Endothelial cell of umbilical vein (primary cell): ENCODE measurements around the gene PTPN3. TPM values are rescaled to one million over a fixed set of nuclear protein-coding genes. Genes with fewer than 3 reads are reported as not detected.

Experiments
- BruUV-seq: library from RNA; stranded (reverse); fragments of 400-500 nt; replicated peaks from 2 replicates; lab custom pipeline; 2021; lab: Mats Ljungman, UMichigan
- CTCF ChIA-PET: fragments of 300-600, 350-600 bp; sonication (Branson Sonifier 250); formaldehyde crosslinking; loops from one replicate; lab custom pipeline; 2021; ENCODE audit warnings: antibody characterized with exemption, inconsistent platforms; lab: Charles Lee
- POLR2A ChIA-PET: fragments of 300-600, 350-600 bp; sonication (Branson Sonifier 250); formaldehyde crosslinking; loops from one replicate; lab custom pipeline; 2021; ENCODE audit warnings: antibody characterized with exemption, inconsistent platforms; lab: Charles Lee
- DNase-seq: peaks from one replicate; pipeline ENCODE4 v3.0.0-alpha.2; 2011; ENCODE audit warnings: low read depth, low spot score
- FAIRE-seq: peaks from 2 replicates; lab custom pipeline; 2011; peaks lifted over from hg19 to GRCh38; lab: Jason Lieb, UNC
- H2AFZ ChIP-seq: 2 replicates; pipeline ENCODE4 v1.6.0; 2012; ENCODE audit warnings: low read depth, low read length, control low read depth, inconsistent platforms
- H3K27ac ChIP-seq: 2 replicates; pipeline ENCODE4 v1.5.1; 2011; ENCODE audit warnings: low read depth, mild to moderate bottlenecking, control low read depth, low read length, moderate library complexity; ENCODE audit not compliant: insufficient read depth
- H3K27me3 ChIP-seq, 2 experiments: 2 replicates each; pipeline versions ENCODE4 v1.6.0 to v1.6.1; 2011; ENCODE audit warnings: low read length in 2 of 2, mixed read lengths in 1 of 2; ENCODE audit not compliant: control insufficient read depth in 2 of 2, insufficient read depth in 2 of 2
- H3K36me3 ChIP-seq, 2 experiments: 2 replicates in 1 of 2; 3 replicates in 1 of 2; pipeline ENCODE4 v1.5.1; 2011; ENCODE audit warnings: low read length in 2 of 2, mild to moderate bottlenecking in 1 of 2, moderate library complexity in 1 of 2; ENCODE audit not compliant: control insufficient read depth in 2 of 2, insufficient read depth in 2 of 2; ENCODE audit errors: extremely low read depth in 1 of 2
- H3K4me1 ChIP-seq: 3 replicates; pipeline ENCODE4 v1.5.1; 2011; ENCODE audit warnings: mild to moderate bottlenecking, low read length; ENCODE audit not compliant: control insufficient read depth, insufficient read depth; ENCODE audit errors: extremely low read depth
- H3K4me2 ChIP-seq: 2 replicates; pipeline ENCODE4 v1.6.1; 2011; ENCODE audit warnings: low read length, control low read depth, mixed read lengths; ENCODE audit not compliant: insufficient read depth
- H3K4me3 ChIP-seq, 3 experiments: fragments of 200-600 bp in 1 of 3; sonication (generic), shearing (Covaris generic) in 1 of 3; replicated peaks in 1 of 3; 2 replicates each; pipeline ENCODE4 v1.5.1; 2011 to 2016; ENCODE audit warnings: control low read depth in 3 of 3, low read length in 3 of 3, mild to moderate bottlenecking in 2 of 3, inconsistent platforms in 1 of 3, low read depth in 1 of 3, moderate library complexity in 1 of 3; ENCODE audit not compliant: insufficient read depth in 1 of 3
- H3K79me2 ChIP-seq: 2 replicates; pipeline ENCODE4 v1.6.0; 2012; ENCODE audit warnings: low read length, inconsistent platforms; ENCODE audit not compliant: control insufficient read depth, insufficient read depth
- H3K9ac ChIP-seq: replicated peaks from 2 replicates; pipeline ENCODE3; 2011; ENCODE audit warnings: low read length, control low read depth; ENCODE audit not compliant: insufficient read depth; ENCODE audit errors: extremely low read depth
- H3K9me1 ChIP-seq: replicated peaks from 3 replicates; pipeline ENCODE4 v1.6.0; 2011; ENCODE audit warnings: mild to moderate bottlenecking, low read length; ENCODE audit not compliant: control insufficient read depth, insufficient read depth; ENCODE audit errors: extremely low read depth
- H3K9me3 ChIP-seq: replicated peaks from 2 replicates; pipeline ENCODE4 v1.5.1; 2012; ENCODE audit warnings: low read length, inconsistent platforms; ENCODE audit not compliant: control insufficient read depth, insufficient read depth
- H4K20me1 ChIP-seq: replicated peaks from 2 replicates; pipeline ENCODE3; 2011; ENCODE audit warnings: mild to moderate bottlenecking, low read length; ENCODE audit not compliant: control insufficient read depth, insufficient read depth; ENCODE audit errors: extremely low read depth
- CTCF ChIP-seq, 2 donors: IDR thresholded peaks; 1 replicate in 1 of 2; 2 replicates in 1 of 2; pipeline ENCODE4 v1.5.1; 2011; ENCODE audit warnings: low read length in 2 of 2, mild to moderate bottlenecking in 2 of 2, moderate library complexity in 2 of 2, control low read depth in 1 of 2, inconsistent platforms in 1 of 2, low read depth in 1 of 2; ENCODE audit not compliant: insufficient read depth in 1 of 2; ENCODE audit errors: extremely low read depth in 1 of 2
- EZH2 ChIP-seq: IDR thresholded peaks from 2 replicates; pipeline ENCODE4 v1.6.1; 2012; ENCODE audit warnings: borderline replicate concordance, low read depth, mild to moderate bottlenecking, moderate library complexity, low read length, inconsistent platforms; ENCODE audit not compliant: severe bottlenecking
- FOS ChIP-seq: IDR thresholded peaks from 2 replicates; pipeline ENCODE4 v1.6.1; 2011; ENCODE audit warnings: mild to moderate bottlenecking, low read length, moderate library complexity, borderline replicate concordance; ENCODE audit not compliant: insufficient read depth
- GATA2 ChIP-seq: IDR thresholded peaks from 2 replicates; pipeline ENCODE4 v1.7.0; 2011; ENCODE audit warnings: low read depth, mild to moderate bottlenecking, moderate library complexity, mixed read lengths, low read length; ENCODE audit not compliant: insufficient read length, insufficient read depth
- JUN ChIP-seq: IDR thresholded peaks from 2 replicates; pipeline ENCODE4 v1.6.1; 2011; ENCODE audit warnings: borderline replicate concordance, low read depth; ENCODE audit not compliant: insufficient read length, insufficient read depth
- MAX ChIP-seq: IDR thresholded peaks from 2 replicates; pipeline ENCODE4 v1.6.1; 2011; ENCODE audit not compliant: insufficient read depth, insufficient read length
- MYC ChIP-seq: IDR thresholded peaks from one replicate; pipeline ENCODE4 v1.6.1; 2011; ENCODE audit warnings: mild to moderate bottlenecking, low read depth, low read length
- POLR2A ChIP-seq: IDR thresholded peaks from 2 replicates; pipeline ENCODE4 v1.6.1; 2012; ENCODE audit warnings: low read depth, mild to moderate bottlenecking, control low read depth, low read length
- POLR2AphosphoS5 ChIP-seq: IDR thresholded peaks from 2 replicates; pipeline ENCODE4 v1.6.1; 2012; ENCODE audit warnings: low read depth, mild to moderate bottlenecking, control low read depth, low read length, moderate library complexity; ENCODE audit not compliant: insufficient read depth
- dilution Hi-C: fragments of 300-500 bp; cut with MboI; formaldehyde crosslinking; loops from one replicate; pipeline ENCODE4 v1.15.0; 2019; ENCODE audit warnings: low sequenced_read_pairs; ENCODE audit not compliant: extremely low pct_ligation_motif_present
- intact Hi-C: fragments of 100-400 bp; cut with micrococcal nuclease; formaldehyde crosslinking; loops from one replicate; pipeline ENCODE4 v1.10.0; 2022
- polyA plus RNA-seq, 4 experiments: library from polyadenylated mRNA; depleted of rRNA in 3 of 4; stranded (reverse) in 3 of 4; unstranded in 1 of 4; fragments of >200 nt; gene quantifications; 2 replicates each; pipeline versions ENCODE4 v1.2.1 to v1.2.3, GENCODE V29; 2011 to 2012; ENCODE audit warnings: missing spikeins in 1 of 4
- total RNA-seq: library from RNA; stranded (reverse); gene quantifications from 2 replicates; pipeline ENCODE4 v1.2.3, GENCODE V29; 2021

Gene PTPN3
- total and polyA plus RNA-seq, 2 donors (not counting 3 experiments of a cell fraction or from before 2014, with no cell fraction given): 0.01 TPM; not detected in 1

GRCh38 chr9:109469646-109470358, 28.3 kb downstream of the PTPN3 start:
- dilution Hi-C loops: no loop called here
- Histone ChIP-seq H3K36me3 (no peaks in the 10 kb centered on the region), H3K79me2 (no peaks in the 10 kb centered on the region), H3K27me3 (peaks cover 36 to 37% of the 10 kb centered on the region in 2 experiments), H3K9me3 (no peaks in the 10 kb centered on the region), H3K4me1 (no peaks in the 10 kb centered on the region), H3K4me2 (no peak overlapping the region), H3K9ac (no peak overlapping the region), H4K20me1 (no peaks in the 10 kb centered on the region), H3K4me3 (no peak overlapping the region), H3K9me1 (no peaks in the 10 kb centered on the region), H3K27ac (no peak overlapping the region), H2AFZ (no peak overlapping the region)
- intact Hi-C loops: loop anchor here (1.0 to 5.0 kb wide), 4 partner anchors 30 to 287 kb away; no protein-coding TSS in a partner anchor
- peak; percentile 77 for DNase-seq
- BruUV-seq: no TSS peak
- ChIA-PET CTCF (interaction anchor here (0.6 to 3.5 kb wide), 35 partner anchors 8 to 1687 kb away, joined by 3 to 81 read pairs (median 6); partner anchors contain the start of genes PTPN3 and TMEM245), POLR2A (no interaction called here)
- TF ChIP-seq MYC (no peak), CTCF (IDR thresholded peaks at IDR 0.05; ENCODE audit: extremely low read depth in 1 of 2, insufficient read depth in 1 of 2, low read depth in 1 of 2, low read length in 2 of 2) (peak; percentile 85 to 87), FOS (no peak)
- FAIRE-seq: peak; percentile 90

- Histone ChIP-seq H3K9ac (no peak overlapping the region), H3K9me3 (no peaks in the 10 kb centered on the region), H3K27me3 (peaks cover 35 to 40% of the 10 kb centered on the region in 2 experiments), H3K9me1 (no peaks in the 10 kb centered on the region), H2AFZ (no peak overlapping the region), H3K79me2 (no peaks in the 10 kb centered on the region), H3K36me3 (no peaks in the 10 kb centered on the region), H3K4me2 (no peak overlapping the region), H4K20me1 (no peaks in the 10 kb centered on the region), H3K27ac (no peak overlapping the region), H3K4me1 (no peaks in the 10 kb centered on the region), H3K4me3 (no peak overlapping the region)
- BruUV-seq: no TSS peak
- CTCF ChIA-PET: interaction anchor here (1.1 to 3.5 kb wide), 11 partner anchors 8 to 40 kb away, joined by 6 to 81 read pairs (median 13); no protein-coding TSS in a partner anchor
- no peak for FAIRE-seq
- dilution Hi-C loops (no loop called here), intact Hi-C loops (loop anchor here (1.0 to 5.0 kb wide), 4 partner anchors 29 to 286 kb away; no protein-coding TSS in a partner anchor)
- no peak for DNase-seq
- TF ChIP-seq POLR2AphosphoS5 (no peak), GATA2 (no peak), MYC (no peak), MAX (no peak), CTCF (IDR thresholded peaks at IDR 0.05; ENCODE audit: extremely low read depth in 1 of 2, insufficient read depth in 1 of 2, low read depth in 1 of 2, low read length in 2 of 2) (no peak), POLR2A (no peak), JUN (no peak), EZH2 (no peak), FOS (no peak)
- POLR2A ChIA-PET: no interaction called here
Observed at GRCh38 chr9:109468927-109469326, 29.2 kb downstream of the PTPN3 start.
